Esophagus squamous epithelium (tissue), 5 donors: ENCODE data around the gene MTCH1. TPM values are rescaled to one million over a fixed set of nuclear protein-coding genes. Genes with fewer than 3 reads are reported as not detected.

Experiments
- DNase-seq: peaks from one replicate; lab custom pipeline; 2025; lab: John Stamatoyannopoulos, UW
- H3K27ac ChIP-seq, 4 donors: fragments of 200-600 bp; sonication (generic); one replicate each; pipeline ENCODE4 v1.5.1; 2016 to 2019; ENCODE audit warnings: mild to moderate bottlenecking in 1 of 4
- H3K27me3 ChIP-seq, 4 donors: fragments of 200-600 bp; sonication (generic); 1 replicate in 3 of 4; 2 replicates in 1 of 4; pipeline versions ENCODE4 v1.5.1 to v1.6.0; 2017 to 2021; ENCODE audit warnings: antibody characterized with exemption in 1 of 4
- H3K36me3 ChIP-seq, 3 donors: fragments of 200-600 bp; sonication (generic); one replicate each; pipeline ENCODE4 v1.5.1; 2016 to 2019
- H3K4me1 ChIP-seq, 3 donors: fragments of 200-600 bp; sonication (generic); one replicate each; pipeline ENCODE4 v1.5.1; 2017 to 2019
- H3K4me3 ChIP-seq, 4 donors: fragments of 200-600 bp; sonication (generic); 1 replicate in 3 of 4; 2 replicates in 1 of 4; pipeline ENCODE4 v1.5.1; 2016 to 2019; ENCODE audit warnings: mild to moderate bottlenecking in 2 of 4, moderate library complexity in 1 of 4
- H3K9me3 ChIP-seq, 3 donors: fragments of 200-600 bp; sonication (generic); one replicate each; pipeline ENCODE4 v1.5.1; 2016 to 2019
- POLR2A ChIP-seq, 4 donors: fragments of 450-650 bp; IDR thresholded peaks; one replicate each; pipeline ENCODE4 v1.6.1; 2017; ENCODE audit warnings: antibody characterized with exemption in 4 of 4, mild to moderate bottlenecking in 4 of 4, moderate library complexity in 3 of 4
- WGBS, 2 donors: methylation state at CpG; one replicate each; pipeline ENCODE4 v1.1.5; 2018; 5-methylcytosine and 5-hydroxymethylcytosine counted together
- intact Hi-C: fragments of 100-400 bp; cut with DNase I; formaldehyde crosslinking; loops from one replicate; pipeline ENCODE4 v1.15.0; 2022
- total RNA-seq, 4 donors: library from RNA; depleted of rRNA; stranded (reverse); fragments of >200 nt; gene quantifications; one replicate each; pipeline ENCODE4 v1.1.0, GENCODE V29; 2016
- TF ChIP-seq, protein P1 (sequence below), 6 experiments: fragments of 450-650 bp in 4 of 6; fragments of 200-600 bp in 2 of 6; sonication (generic) in 2 of 6; IDR thresholded peaks; one replicate each; pipeline ENCODE4 v1.5.1; 2016 to 2019; ENCODE audit warnings: antibody characterized with exemption in 6 of 6, mild to moderate bottlenecking in 4 of 6, moderate library complexity in 4 of 6
- donor health status: DM: yes; HTN: yes; CAD: no.

MTCH1 gene
- total RNA-seq, 4 donors from 2014 or later = 101 to 153 (median 111) TPM

- intact Hi-C loops = loop anchor here (2.0 to 10.0 kb wide), 3 partner anchors 103 to 193 kb away; partner anchors contain the start of gene C6orf89
- Histone ChIP-seq H3K4me3 (no peak overlapping the region), H3K27ac (peak overlapping the region in 3 of 4 donors; percentile 30 to 55 (median 51)), H3K36me3 (no peaks in the 10 kb centered on the region), H3K4me1 (peaks cover 11 to 47% (median 11%) of the 10 kb centered on the region in 3 donors), H3K27me3 (no peaks in the 10 kb centered on the region), H3K9me3 (no peaks in the 10 kb centered on the region)
- TF ChIP-seq, protein P1, sequence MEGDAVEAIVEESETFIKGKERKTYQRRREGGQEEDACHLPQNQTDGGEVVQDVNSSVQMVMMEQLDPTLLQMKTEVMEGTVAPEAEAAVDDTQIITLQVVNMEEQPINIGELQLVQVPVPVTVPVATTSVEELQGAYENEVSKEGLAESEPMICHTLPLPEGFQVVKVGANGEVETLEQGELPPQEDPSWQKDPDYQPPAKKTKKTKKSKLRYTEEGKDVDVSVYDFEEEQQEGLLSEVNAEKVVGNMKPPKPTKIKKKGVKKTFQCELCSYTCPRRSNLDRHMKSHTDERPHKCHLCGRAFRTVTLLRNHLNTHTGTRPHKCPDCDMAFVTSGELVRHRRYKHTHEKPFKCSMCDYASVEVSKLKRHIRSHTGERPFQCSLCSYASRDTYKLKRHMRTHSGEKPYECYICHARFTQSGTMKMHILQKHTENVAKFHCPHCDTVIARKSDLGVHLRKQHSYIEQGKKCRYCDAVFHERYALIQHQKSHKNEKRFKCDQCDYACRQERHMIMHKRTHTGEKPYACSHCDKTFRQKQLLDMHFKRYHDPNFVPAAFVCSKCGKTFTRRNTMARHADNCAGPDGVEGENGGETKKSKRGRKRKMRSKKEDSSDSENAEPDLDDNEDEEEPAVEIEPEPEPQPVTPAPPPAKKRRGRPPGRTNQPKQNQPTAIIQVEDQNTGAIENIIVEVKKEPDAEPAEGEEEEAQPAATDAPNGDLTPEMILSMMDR (IDR thresholded peaks at IDR 0.05) = no peak
- no peak for TF ChIP-seq POLR2A (IDR thresholded peaks at IDR 0.05)
- DNase-seq = no peak
- 37 to 44% methylated on average over 5 of the region's 5 CpGs for WGBS, 2 donors
Observed at GRCh38 chr6:37017606-37018197, 31.7 kb upstream of the MTCH1 start.

GRCh38 chr6:37016995-37017394 is 31.0 kb upstream of the MTCH1 start:
- Histone ChIP-seq H3K27ac (no peak overlapping the region), H3K4me3 (no peak overlapping the region), H3K4me1 (peaks cover 4 to 40% (median 11%) of the 10 kb centered on the region in 3 donors), H3K36me3 (no peaks in the 10 kb centered on the region), H3K27me3 (no peaks in the 10 kb centered on the region), H3K9me3 (no peaks in the 10 kb centered on the region)
- intact Hi-C loops = loop anchor here (10.0 kb wide), 2 partner anchors 102 to 132 kb away; partner anchors contain the start of gene C6orf89
- 70 to 73% methylated on average over 2 to 3 of the region's 3 CpGs for WGBS, 2 donors
- TF ChIP-seq, protein P1 (IDR thresholded peaks at IDR 0.05) = no peak
- no peak for TF ChIP-seq POLR2A (IDR thresholded peaks at IDR 0.05)
- no peak for DNase-seq

DNA sequence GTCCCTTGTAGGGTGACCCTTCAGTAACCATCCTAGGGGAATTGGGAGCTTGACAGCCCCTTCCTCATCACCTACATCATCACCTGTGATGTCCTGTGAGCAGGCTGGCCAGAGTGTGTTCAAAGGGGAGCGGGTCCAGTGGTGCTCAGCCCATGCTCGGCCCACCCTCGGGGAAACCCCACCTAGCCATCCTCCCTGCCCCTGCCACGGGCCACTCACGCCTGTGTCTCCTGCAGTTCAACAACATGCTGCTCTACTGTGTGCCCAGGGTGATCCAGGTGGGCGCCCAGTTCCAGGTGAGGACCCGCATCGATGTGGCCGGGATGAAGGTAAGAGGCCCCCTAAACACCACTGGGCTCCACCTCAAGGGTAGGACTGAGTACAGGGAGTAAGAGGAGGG is 29.5 kb upstream of the MTCH1 start:
- peaks cover 0 to 25% (median 11%) of the 10 kb centered on the region in 3 donors for H3K4me1 ChIP-seq
- H3K9me3 ChIP-seq = no peaks in the 10 kb centered on the region
- TF ChIP-seq, protein P1 (IDR thresholded peaks at IDR 0.05) = no peak
- TF ChIP-seq POLR2A (IDR thresholded peaks at IDR 0.05) = no peak
- no peak for DNase-seq
- H3K36me3 ChIP-seq = no peaks in the 10 kb centered on the region
- H3K27ac ChIP-seq = no peak overlapping the region
- H3K27me3 ChIP-seq = no peaks in the 10 kb centered on the region
- 73% methylated on average over 2 of the region's 9 CpGs; no CpG with 5 or more reads in 1 of the 2 donors for WGBS, 2 donors
- intact Hi-C loops = loop anchor here (10.0 kb wide), 2 partner anchors 101 to 131 kb away; partner anchors contain the start of gene C6orf89
- no peak overlapping the region for H3K4me3 ChIP-seq

DNA sequence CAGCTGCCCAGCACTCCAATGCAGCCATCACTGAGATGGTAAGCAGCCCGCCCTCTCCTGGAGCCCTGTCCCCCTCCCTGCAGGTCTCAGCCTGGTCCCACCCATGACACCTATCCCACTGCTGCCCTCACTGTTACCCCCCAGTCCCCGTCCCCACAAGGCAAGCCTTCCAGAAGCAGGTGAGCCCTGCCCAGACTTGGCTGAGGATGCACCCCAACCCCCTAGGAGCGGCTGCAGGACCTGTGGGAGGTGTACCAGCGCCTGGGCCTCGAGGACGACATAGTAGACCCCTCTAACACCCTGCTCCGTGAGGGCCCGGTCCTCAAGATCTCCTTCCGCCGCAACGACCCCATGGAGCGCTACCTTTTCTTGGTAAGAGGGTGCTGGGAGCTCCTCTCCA is 28.7 kb upstream of the MTCH1 start:
- Histone ChIP-seq H3K4me3 (no peak overlapping the region), H3K36me3 (no peaks in the 10 kb centered on the region), H3K4me1 (peaks cover 0 to 20% (median 11%) of the 10 kb centered on the region in 3 donors), H3K9me3 (no peaks in the 10 kb centered on the region), H3K27ac (no peak overlapping the region), H3K27me3 (no peaks in the 10 kb centered on the region)
- TF ChIP-seq POLR2A (IDR thresholded peaks at IDR 0.05) = no peak
- TF ChIP-seq, protein P1 (IDR thresholded peaks at IDR 0.05) = no peak
- DNase-seq = no peak
- WGBS, 2 donors = 88 to 97% methylated on average over 6 to 8 of the region's 12 CpGs
- intact Hi-C loops = loop anchor here (10.0 kb wide), 2 partner anchors 100 to 130 kb away; partner anchors contain the start of gene C6orf89
